HEK293 (cell line): Measurements from ENCODE around the gene EFCAB12.
"Not testable (repeated sequence)": the region's sequence is repeated elsewhere in the genome, so short reads cannot be mapped to it uniquely, and the experiment has no call there.

Experiments used
- CTCF ChIA-PET: fragments of 350-600 bp; formaldehyde crosslinking; extraction: SDS; loops from one replicate; lab custom pipeline; 2021; ENCODE audit warnings: antibody characterized with exemption; lab: Yijun Ruan, JAX
- POLR2A ChIA-PET: fragments of 300-600 bp; formaldehyde crosslinking; extraction: SDS; loops from one replicate; lab custom pipeline; 2020; ENCODE audit warnings: antibody characterized with exemption, inconsistent platforms; lab: Yijun Ruan, JAX
- H3K27ac ChIP-seq: fragments of 200-500 bp; sonication (Bioruptor generic); 2 replicates; pipeline ENCODE4 v1.5.1; 2014; ENCODE audit warnings: low read depth, low read length, control low read depth, inconsistent platforms; ENCODE audit errors: extremely low read depth
- H3K36me3 ChIP-seq, 2 experiments: fragments of 200-500 bp in 1 of 2; sonication (Bioruptor generic) in 1 of 2; 1 replicate in 1 of 2; 2 replicates in 1 of 2; pipeline ENCODE4 v1.5.1; 2014 to 2017; ENCODE audit warnings: inconsistent platforms in 2 of 2, low read length in 2 of 2; ENCODE audit not compliant: control insufficient read depth in 2 of 2, insufficient read depth in 1 of 2
- H3K4me1 ChIP-seq: fragments of 200-500 bp; sonication (Bioruptor generic); 2 replicates; pipeline ENCODE4 v1.5.1; 2014; ENCODE audit warnings: mild to moderate bottlenecking, low read length, inconsistent platforms; ENCODE audit not compliant: control insufficient read depth, insufficient read depth
- H3K4me3 ChIP-seq: 2 replicates; pipeline ENCODE4 v1.5.1; 2011; ENCODE audit warnings: low read depth, mild to moderate bottlenecking, control low read depth, low read length, moderate library complexity
- H3K9me3 ChIP-seq: fragments of 200-500 bp; sonication (Bioruptor generic); 2 replicates; pipeline ENCODE4 v1.5.1; 2014; ENCODE audit warnings: low read depth, low read length, inconsistent platforms; ENCODE audit not compliant: control insufficient read depth, insufficient read depth
- CTCF ChIP-seq: fragments of 450-650 bp; formaldehyde crosslinking; IDR thresholded peaks from 2 replicates; pipeline ENCODE4 v1.5.1; 2016; ENCODE audit warnings: missing biosample characterization, missing genetic modification characterization
- KLF9 ChIP-seq: fragments of 450-650 bp; formaldehyde crosslinking; IDR thresholded peaks from 2 replicates; pipeline ENCODE4 v1.5.1; 2016; ENCODE audit warnings: missing biosample characterization, missing genetic modification characterization, low read depth
- PATZ1 ChIP-seq: fragments of 450-650 bp; formaldehyde crosslinking; IDR thresholded peaks from 2 replicates; pipeline ENCODE4 v1.5.1; 2016; ENCODE audit warnings: missing biosample characterization, missing genetic modification characterization
- PRDM1 ChIP-seq: fragments of 450-650 bp; formaldehyde crosslinking; IDR thresholded peaks from 2 replicates; pipeline ENCODE4; 2016; ENCODE audit warnings: missing biosample characterization, missing genetic modification characterization
- ZBTB48 ChIP-seq: fragments of 450-650 bp; formaldehyde crosslinking; IDR thresholded peaks from 2 replicates; pipeline ENCODE4 v1.5.1; 2016; ENCODE audit warnings: missing biosample characterization, missing genetic modification characterization
- ZBTB8A ChIP-seq: fragments of 450-650 bp; formaldehyde crosslinking; IDR thresholded peaks from 2 replicates; pipeline ENCODE4 v1.5.1; 2016; ENCODE audit warnings: missing biosample characterization, missing genetic modification characterization
- ZNF16 ChIP-seq: fragments of 450-650 bp; formaldehyde crosslinking; IDR thresholded peaks from 2 replicates; pipeline ENCODE4 v1.5.1; 2016; ENCODE audit warnings: low read depth, missing biosample characterization, missing genetic modification characterization
- ZNF169 ChIP-seq: fragments of 450-650 bp; formaldehyde crosslinking; IDR thresholded peaks from 2 replicates; pipeline ENCODE4 v1.5.1; 2016; ENCODE audit warnings: missing biosample characterization, missing genetic modification characterization
- ZNF19 ChIP-seq: fragments of 450-650 bp; formaldehyde crosslinking; IDR thresholded peaks from 2 replicates; pipeline ENCODE4; 2016; ENCODE audit warnings: missing biosample characterization, missing genetic modification characterization, low read depth
- ZNF24 ChIP-seq: fragments of 450-650 bp; formaldehyde crosslinking; IDR thresholded peaks from 2 replicates; pipeline ENCODE4 v1.5.1; 2016; ENCODE audit warnings: missing biosample characterization, missing genetic modification characterization
- ZNF266 ChIP-seq: fragments of 450-650 bp; formaldehyde crosslinking; IDR thresholded peaks from 2 replicates; pipeline ENCODE4 v1.5.1; 2016; ENCODE audit warnings: missing biosample characterization, missing genetic modification characterization, low read depth
- ZNF280D ChIP-seq: fragments of 450-650 bp; formaldehyde crosslinking; IDR thresholded peaks from 2 replicates; pipeline ENCODE4 v1.5.1; 2016; ENCODE audit warnings: missing biosample characterization, missing genetic modification characterization
- ZNF292 ChIP-seq: fragments of 450-650 bp; formaldehyde crosslinking; IDR thresholded peaks from 2 replicates; pipeline ENCODE4 v1.5.1; 2016; ENCODE audit warnings: low read depth, missing biosample characterization, missing genetic modification characterization, borderline replicate concordance
- ZNF335 ChIP-seq: fragments of 450-650 bp; formaldehyde crosslinking; conservative IDR thresholded peaks from 2 replicates; pipeline ENCODE4 v1.5.1; 2016; ENCODE audit warnings: missing biosample characterization, missing genetic modification characterization
- ZNF394 ChIP-seq: fragments of 450-650 bp; formaldehyde crosslinking; IDR thresholded peaks from 2 replicates; pipeline ENCODE4 v1.5.1; 2016; ENCODE audit warnings: missing biosample characterization, missing genetic modification characterization, mild to moderate bottlenecking, moderate library complexity, borderline replicate concordance
- ZNF416 ChIP-seq: fragments of 450-650 bp; formaldehyde crosslinking; IDR thresholded peaks from 2 replicates; pipeline ENCODE4 v1.5.1; 2016; ENCODE audit warnings: missing biosample characterization, missing genetic modification characterization
- ZNF530 ChIP-seq: fragments of 450-650 bp; formaldehyde crosslinking; IDR thresholded peaks from 2 replicates; pipeline ENCODE4 v1.5.1; 2016; ENCODE audit warnings: low read depth, missing biosample characterization, missing genetic modification characterization
- ZNF549 ChIP-seq: fragments of 450-650 bp; IDR thresholded peaks from 2 replicates; pipeline ENCODE4 v1.5.1; 2018; ENCODE audit warnings: missing biosample characterization, missing genetic modification characterization, mild to moderate bottlenecking, inconsistent platforms, moderate library complexity
- ZNF654 ChIP-seq: fragments of 450-650 bp; formaldehyde crosslinking; IDR thresholded peaks from 2 replicates; pipeline ENCODE4 v1.5.1; 2016; ENCODE audit warnings: low read depth, missing biosample characterization, missing genetic modification characterization
- ZNF677 ChIP-seq: fragments of 450-650 bp; IDR thresholded peaks from 2 replicates; pipeline ENCODE4 v1.5.0; 2018; ENCODE audit warnings: missing biosample characterization, mild to moderate bottlenecking, missing genetic modification characterization, moderate library complexity
- ZNF707 ChIP-seq: fragments of 450-650 bp; formaldehyde crosslinking; IDR thresholded peaks from 2 replicates; pipeline ENCODE4 v1.5.1; 2016; ENCODE audit warnings: missing biosample characterization, missing genetic modification characterization
- ZNF785 ChIP-seq: fragments of 450-650 bp; formaldehyde crosslinking; IDR thresholded peaks from 2 replicates; pipeline ENCODE4 v1.5.1; 2016; ENCODE audit warnings: missing biosample characterization, missing genetic modification characterization

The EFCAB12 gene

GRCh38 chr3:129393271-129393670, 35.2 kb downstream of the EFCAB12 start:
- Histone ChIP-seq H3K27ac (no peak overlapping the region), H3K36me3 (peaks cover 0 to 83% of the 10 kb centered on the region in 2 experiments; a peak in 1 of 3 replicates), H3K9me3 (no peaks in the 10 kb centered on the region), H3K4me1 (no peaks in the 10 kb centered on the region), H3K4me3 (no peak overlapping the region)
- no peak for TF ChIP-seq ZNF549 (tag by site-specific recombination)
- no peak for TF ChIP-seq ZNF169 (tag by site-specific recombination)
- TF ChIP-seq ZNF394 (tag by site-specific recombination), result no peak
- TF ChIP-seq CTCF (tag by site-specific recombination), result no peak
- TF ChIP-seq ZNF280D (tag by site-specific recombination), result no peak
- no peak for TF ChIP-seq ZNF266 (tag by site-specific recombination)
- TF ChIP-seq ZNF292, result no peak
- no peak for TF ChIP-seq ZNF24 (tag by site-specific recombination)
- no peak for TF ChIP-seq ZNF19 (tag by site-specific recombination)
- TF ChIP-seq ZNF707 (tag by site-specific recombination), result no peak
- TF ChIP-seq ZNF677 (tag by site-specific recombination), result no peak
- ChIA-PET CTCF (no interaction called here), POLR2A (no interaction called here)

GRCh38 chr3:129392106-129392887, 36.1 kb downstream of the EFCAB12 start:
- CTCF ChIA-PET, H3K27ac ChIP-seq: not testable (repeated sequence)

GRCh38 chr3:129391583-129391982, 36.9 kb downstream of the EFCAB12 start:
- CTCF ChIA-PET, H3K27ac ChIP-seq, H3K4me1 ChIP-seq, H3K4me3 ChIP-seq, POLR2A ChIA-PET, H3K9me3 ChIP-seq: not testable (repeated sequence)
- peaks cover 0 to 89% of the 10 kb centered on the region in 2 experiments; a peak in 2 of 3 replicates for H3K36me3 ChIP-seq

More at GRCh38 chr3:129392106-129392887, 36.1 kb downstream of the EFCAB12 start:
- H3K4me3 ChIP-seq, H3K9me3 ChIP-seq, H3K4me1 ChIP-seq, POLR2A ChIA-PET: not testable (repeated sequence)
- peaks cover 0 to 89% of the 10 kb centered on the region in 2 experiments; a peak in 1 of 3 replicates for H3K36me3 ChIP-seq

GRCh38 chr3:129389572-129389937, 38.9 kb downstream of the EFCAB12 start:
- Histone ChIP-seq H3K27ac (no peak overlapping the region), H3K36me3 (peaks cover 0 to 72% of the 10 kb centered on the region in 2 experiments; a peak in 2 of 3 replicates), H3K4me3 (no peak overlapping the region), H3K9me3 (no peaks in the 10 kb centered on the region), H3K4me1 (no peaks in the 10 kb centered on the region)
- ChIA-PET POLR2A (no interaction called here), CTCF (no interaction called here)
- TF ChIP-seq ZNF16 (tag by site-specific recombination), result no peak
- TF ChIP-seq ZNF707 (tag by site-specific recombination), result no peak
- no peak for TF ChIP-seq PRDM1 (tag by site-specific recombination)
- no peak for TF ChIP-seq ZBTB8A (tag by site-specific recombination)
- no peak for TF ChIP-seq ZNF530
- no peak for TF ChIP-seq ZNF335 (tag by site-specific recombination)
- no peak for TF ChIP-seq ZNF416
- TF ChIP-seq KLF9, result no peak
- no peak for TF ChIP-seq ZNF654 (tag by site-specific recombination)
- TF ChIP-seq ZBTB48 (tag by site-specific recombination), result no peak
- TF ChIP-seq PATZ1 (tag by site-specific recombination), result no peak
- TF ChIP-seq ZNF785 (tag by site-specific recombination), result no peak
